Trophoblast cell (in vitro differentiated cells and primary cell): ENCODE results near the gene ADNP2.

Experiments
- DNase-seq, 2 donors: peaks; one replicate each; pipeline ENCODE4 v3.0.0-alpha.2; 2016
- H2AFZ ChIP-seq: 2 replicates; pipeline ENCODE4 v1.6.1; 2013; ENCODE audit warnings: low read length, moderate library complexity, mild to moderate bottlenecking; ENCODE audit not compliant: insufficient read depth, poor library complexity
- H2AK5ac ChIP-seq: 2 replicates; pipeline ENCODE4 v1.6.1; 2013; ENCODE audit warnings: mild to moderate bottlenecking, low read length
- H2BK120ac ChIP-seq: 2 replicates; pipeline ENCODE4 v1.6.1; 2013; ENCODE audit warnings: low read length, mild to moderate bottlenecking, moderate library complexity; ENCODE audit not compliant: insufficient read depth, poor library complexity
- H2BK12ac ChIP-seq: 2 replicates; pipeline ENCODE4 v1.6.1; 2013; ENCODE audit warnings: mild to moderate bottlenecking, low read length, moderate library complexity
- H2BK5ac ChIP-seq: 2 replicates; pipeline ENCODE4 v1.6.1; 2013; ENCODE audit warnings: low read length, low read depth, moderate library complexity, mild to moderate bottlenecking; ENCODE audit not compliant: poor library complexity
- H3K14ac ChIP-seq: 2 replicates; pipeline ENCODE4 v1.6.1; 2013; ENCODE audit warnings: mild to moderate bottlenecking, low read length
- H3K18ac ChIP-seq: 2 replicates; pipeline ENCODE4 v1.6.1; 2013; ENCODE audit warnings: mild to moderate bottlenecking, low read length
- H3K23ac ChIP-seq: 2 replicates; pipeline ENCODE4 v1.6.1; 2013; ENCODE audit warnings: low read length
- H3K27ac ChIP-seq: 2 replicates; pipeline ENCODE4 v1.5.1; 2013; ENCODE audit warnings: low read depth, mild to moderate bottlenecking, inconsistent platforms, low read length, moderate library complexity
- H3K27me3 ChIP-seq: 2 replicates; pipeline ENCODE4 v1.6.1; 2013; ENCODE audit warnings: inconsistent platforms, mild to moderate bottlenecking, low read length, moderate library complexity; ENCODE audit not compliant: insufficient read depth
- H3K36me3 ChIP-seq, 2 experiments: 1 replicate in 1 of 2; 2 replicates in 1 of 2; pipeline ENCODE4 v1.6.1; 2013; ENCODE audit warnings: low read length in 2 of 2, mild to moderate bottlenecking in 2 of 2, moderate library complexity in 1 of 2; ENCODE audit not compliant: insufficient read depth in 2 of 2, control insufficient read depth in 1 of 2
- H3K4ac ChIP-seq: 2 replicates; pipeline ENCODE4 v1.6.1; 2013; ENCODE audit warnings: low read depth, mild to moderate bottlenecking, low read length, moderate library complexity
- H3K4me1 ChIP-seq, 2 experiments: 1 replicate in 1 of 2; 2 replicates in 1 of 2; pipeline ENCODE4 v1.6.1; 2013; ENCODE audit warnings: low read length in 2 of 2, mild to moderate bottlenecking in 2 of 2, moderate library complexity in 1 of 2; ENCODE audit not compliant: insufficient read depth in 2 of 2, control insufficient read depth in 1 of 2
- H3K4me2 ChIP-seq: 2 replicates; pipeline ENCODE4 v1.6.1; 2013; ENCODE audit warnings: inconsistent platforms, mild to moderate bottlenecking, low read length, moderate library complexity
- H3K4me3 ChIP-seq: 2 replicates; pipeline ENCODE4 v1.5.1; 2013; ENCODE audit warnings: mild to moderate bottlenecking, low read depth, low read length, inconsistent platforms
- H3K79me1 ChIP-seq: one replicate; pipeline ENCODE4 v1.6.1; 2013; ENCODE audit warnings: low read length
- H3K79me2 ChIP-seq: 2 replicates; pipeline ENCODE4 v1.6.1; 2013; ENCODE audit warnings: low read length, mild to moderate bottlenecking; ENCODE audit not compliant: control insufficient read depth, insufficient read depth, poor library complexity
- H3K9ac ChIP-seq: 2 replicates; pipeline ENCODE4 v1.6.1; 2013; ENCODE audit warnings: mild to moderate bottlenecking, low read length
- H3K9me3 ChIP-seq: 2 replicates; pipeline ENCODE4 v1.6.1; 2013; ENCODE audit warnings: low read depth, mild to moderate bottlenecking, control low read depth, inconsistent platforms, low read length; ENCODE audit not compliant: insufficient read depth
- H4K12ac ChIP-seq: 2 replicates; pipeline ENCODE4 v1.6.1; 2013; ENCODE audit warnings: low read depth, mild to moderate bottlenecking, low read length, moderate library complexity
- H4K8ac ChIP-seq: 2 replicates; pipeline ENCODE4 v1.6.1; 2013; ENCODE audit warnings: low read depth, mild to moderate bottlenecking, low read length, moderate library complexity
- H4K91ac ChIP-seq: one replicate; pipeline ENCODE4 v1.6.1; 2013; ENCODE audit warnings: low read depth, mild to moderate bottlenecking, low read length, moderate library complexity
- WGBS: extraction: QIAGEN DNeasy Blood & Tissue Kit; methylation state at CpG from one replicate; pipeline ENCODE4 v1.1.7; 2013; ENCODE audit warnings: missing lambda C conversion rate; ENCODE audit not compliant: insufficient read length, insufficient coverage; ENCODE audit errors: extremely low coverage; 5-methylcytosine and 5-hydroxymethylcytosine counted together

Gene ADNP2

GRCh38 chr18:80187956-80188642 is 79.0 kb downstream of the ADNP2 start:
- Histone ChIP-seq H3K18ac (no peak overlapping the region), H2BK5ac (no peak overlapping the region), H2BK120ac (no peak overlapping the region), H3K27me3 (no peaks in the 10 kb centered on the region), H3K23ac (no peak overlapping the region), H3K79me2 (no peaks in the 10 kb centered on the region), H3K4ac (no peak overlapping the region), H3K79me1 (no peaks in the 10 kb centered on the region), H4K91ac (no peak overlapping the region), H3K9ac (no peak overlapping the region), H2AFZ (no peak overlapping the region), H3K4me3 (no peak overlapping the region), H2BK12ac (no peak overlapping the region), H3K36me3 (no peaks in the 10 kb centered on the region), H3K9me3 (peaks cover 11% of the 10 kb centered on the region), H3K4me2 (no peak overlapping the region), H3K27ac (no peak overlapping the region), H2AK5ac (no peak overlapping the region), H3K14ac (no peak overlapping the region), H3K4me1 (no peaks in the 10 kb centered on the region), H4K8ac (no peak overlapping the region), H4K12ac (no peak overlapping the region)
- WGBS = no CpG with 5 or more reads among the region's 19 CpGs
- DNase-seq = no peak

- DNase-seq = no peak
- Histone ChIP-seq H3K27me3 (no peaks in the 10 kb centered on the region), H3K4ac (no peak overlapping the region), H2AK5ac (no peak overlapping the region), H3K18ac (no peak overlapping the region), H4K12ac (no peak overlapping the region), H4K91ac (no peak overlapping the region), H3K4me2 (no peak overlapping the region), H2BK120ac (no peak overlapping the region), H3K14ac (no peak overlapping the region), H2BK12ac (no peak overlapping the region), H2AFZ (no peak overlapping the region), H3K9me3 (peaks cover 11% of the 10 kb centered on the region), H3K4me3 (no peak overlapping the region), H3K9ac (no peak overlapping the region), H3K79me2 (no peaks in the 10 kb centered on the region), H3K23ac (no peak overlapping the region), H3K27ac (no peak overlapping the region), H3K36me3 (no peaks in the 10 kb centered on the region), H3K79me1 (no peaks in the 10 kb centered on the region), H4K8ac (no peak overlapping the region), H3K4me1 (no peaks in the 10 kb centered on the region), H2BK5ac (no peak overlapping the region)
- WGBS = no CpG with 5 or more reads among the region's 20 CpGs
Measured at GRCh38 chr18:80188643-80189530, 79.8 kb downstream of the ADNP2 start.

- H4K8ac ChIP-seq = no peak overlapping the region
- no CpG with 5 or more reads among the region's 10 CpGs for WGBS
- no peaks in the 10 kb centered on the region for H3K79me2 ChIP-seq
- H4K12ac ChIP-seq = no peak overlapping the region
- no peak overlapping the region for H3K14ac ChIP-seq
- H2BK12ac ChIP-seq = no peak overlapping the region
- H3K27ac ChIP-seq = no peak overlapping the region
- H3K18ac ChIP-seq = no peak overlapping the region
- H3K4me3 ChIP-seq = no peak overlapping the region
- H3K4me1 ChIP-seq = no peaks in the 10 kb centered on the region
- H2BK120ac ChIP-seq = no peak overlapping the region
- no peak overlapping the region for H2BK5ac ChIP-seq
- no peak overlapping the region for H2AK5ac ChIP-seq
- H3K4me2 ChIP-seq = no peak overlapping the region
- H3K4ac ChIP-seq = no peak overlapping the region
- H4K91ac ChIP-seq = no peak overlapping the region
- H3K9me3 ChIP-seq = peaks cover 11% of the 10 kb centered on the region
- H2AFZ ChIP-seq = no peak overlapping the region
- no peaks in the 10 kb centered on the region for H3K79me1 ChIP-seq
- no peak overlapping the region for H3K9ac ChIP-seq
- H3K23ac ChIP-seq = no peak overlapping the region
- H3K27me3 ChIP-seq = no peaks in the 10 kb centered on the region
- DNase-seq = no peak
- no peaks in the 10 kb centered on the region for H3K36me3 ChIP-seq
Measured at GRCh38 chr18:80189531-80189865, 80.4 kb downstream of the ADNP2 start.
